ENCODE measurements around the gene OSBP2.

OSBP2 gene

DNA sequence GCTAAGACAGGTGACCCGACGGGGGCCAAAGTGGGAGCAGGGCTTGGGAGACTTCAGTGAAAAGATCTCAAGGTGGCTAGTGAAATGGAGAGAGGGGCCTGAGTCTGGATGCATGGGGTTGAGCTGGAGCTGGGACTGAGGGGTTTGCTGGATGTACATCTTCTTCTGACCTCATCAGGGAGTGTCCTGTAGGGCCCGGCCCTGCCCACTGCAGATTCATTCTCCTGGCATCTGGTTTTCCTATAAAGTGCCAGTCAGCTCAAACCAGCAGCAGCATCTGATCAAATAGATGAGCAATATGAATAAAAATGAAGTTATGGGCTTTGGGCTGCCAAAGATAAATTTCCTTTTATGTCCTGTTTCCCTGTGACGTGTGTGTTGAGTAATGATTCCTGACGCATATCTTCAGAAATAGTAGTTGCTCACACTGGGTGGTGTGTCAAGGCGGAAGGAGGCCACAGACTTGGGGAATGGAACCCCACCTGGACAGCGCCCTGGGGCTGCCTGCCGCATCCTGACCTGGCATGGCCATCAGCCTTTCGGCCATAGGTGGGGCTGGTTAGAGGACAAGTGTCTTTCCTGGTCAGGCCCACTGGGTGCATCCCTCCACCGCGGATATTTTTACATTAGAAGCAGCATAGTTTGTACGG, 135.4 kb downstream of the OSBP2 start:
- TF ChIP-seq FOXP2 (optimal IDR thresholded peaks at IDR 0.05; ENCODE audit: borderline replicate concordance, extremely low read depth, extremely low read length, insufficient read depth) (no peak), POLR2AphosphoS5 (IDR thresholded peaks at IDR 0.05; ENCODE audit: low read depth, low read length) (no peak), SIN3A (IDR thresholded peaks at IDR 0.05; ENCODE audit: borderline replicate concordance, insufficient read depth, low read length) (no peak), TAF1 (IDR thresholded peaks at IDR 0.05; ENCODE audit: borderline replicate concordance, insufficient read depth, low read length) (no peak)
- TF ChIP-seq, protein P1, sequence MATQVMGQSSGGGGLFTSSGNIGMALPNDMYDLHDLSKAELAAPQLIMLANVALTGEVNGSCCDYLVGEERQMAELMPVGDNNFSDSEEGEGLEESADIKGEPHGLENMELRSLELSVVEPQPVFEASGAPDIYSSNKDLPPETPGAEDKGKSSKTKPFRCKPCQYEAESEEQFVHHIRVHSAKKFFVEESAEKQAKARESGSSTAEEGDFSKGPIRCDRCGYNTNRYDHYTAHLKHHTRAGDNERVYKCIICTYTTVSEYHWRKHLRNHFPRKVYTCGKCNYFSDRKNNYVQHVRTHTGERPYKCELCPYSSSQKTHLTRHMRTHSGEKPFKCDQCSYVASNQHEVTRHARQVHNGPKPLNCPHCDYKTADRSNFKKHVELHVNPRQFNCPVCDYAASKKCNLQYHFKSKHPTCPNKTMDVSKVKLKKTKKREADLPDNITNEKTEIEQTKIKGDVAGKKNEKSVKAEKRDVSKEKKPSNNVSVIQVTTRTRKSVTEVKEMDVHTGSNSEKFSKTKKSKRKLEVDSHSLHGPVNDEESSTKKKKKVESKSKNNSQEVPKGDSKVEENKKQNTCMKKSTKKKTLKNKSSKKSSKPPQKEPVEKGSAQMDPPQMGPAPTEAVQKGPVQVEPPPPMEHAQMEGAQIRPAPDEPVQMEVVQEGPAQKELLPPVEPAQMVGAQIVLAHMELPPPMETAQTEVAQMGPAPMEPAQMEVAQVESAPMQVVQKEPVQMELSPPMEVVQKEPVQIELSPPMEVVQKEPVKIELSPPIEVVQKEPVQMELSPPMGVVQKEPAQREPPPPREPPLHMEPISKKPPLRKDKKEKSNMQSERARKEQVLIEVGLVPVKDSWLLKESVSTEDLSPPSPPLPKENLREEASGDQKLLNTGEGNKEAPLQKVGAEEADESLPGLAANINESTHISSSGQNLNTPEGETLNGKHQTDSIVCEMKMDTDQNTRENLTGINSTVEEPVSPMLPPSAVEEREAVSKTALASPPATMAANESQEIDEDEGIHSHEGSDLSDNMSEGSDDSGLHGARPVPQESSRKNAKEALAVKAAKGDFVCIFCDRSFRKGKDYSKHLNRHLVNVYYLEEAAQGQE (IDR thresholded peaks at IDR 0.05; ENCODE audit: insufficient read depth in 1 of 2, low read depth in 2 of 2, low read length in 2 of 2), result no peak

DNA sequence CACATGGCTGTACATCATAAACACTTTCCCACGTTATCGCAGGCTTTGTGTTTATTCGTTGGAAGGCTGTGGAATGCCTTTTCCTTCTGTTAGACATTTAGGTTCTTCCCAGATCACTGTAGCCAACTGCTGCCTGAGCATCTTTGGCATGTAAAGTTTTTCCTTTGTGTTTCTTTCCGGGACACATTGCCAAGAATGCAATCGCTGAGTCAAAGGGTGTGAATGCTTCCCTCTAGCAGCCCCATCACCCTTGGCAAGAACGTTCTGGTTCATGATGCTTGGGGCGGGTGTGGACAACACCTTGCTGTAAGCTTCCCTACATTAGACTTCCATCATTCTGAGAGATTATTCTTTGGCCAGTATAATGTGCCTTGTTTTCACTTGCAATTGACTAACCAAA, 136.2 kb downstream of the OSBP2 start:
- TF ChIP-seq, protein P1 (IDR thresholded peaks at IDR 0.05; ENCODE audit: insufficient read depth in 1 of 2, low read depth in 2 of 2, low read length in 2 of 2), result no peak
- TF ChIP-seq FOXP2 (optimal IDR thresholded peaks at IDR 0.05; ENCODE audit: borderline replicate concordance, extremely low read depth, extremely low read length, insufficient read depth) (no peak), POLR2AphosphoS5 (IDR thresholded peaks at IDR 0.05; ENCODE audit: low read depth, low read length) (no peak), SIN3A (IDR thresholded peaks at IDR 0.05; ENCODE audit: borderline replicate concordance, insufficient read depth, low read length) (no peak), TAF1 (IDR thresholded peaks at IDR 0.05; ENCODE audit: borderline replicate concordance, insufficient read depth, low read length) (no peak)

DNA sequence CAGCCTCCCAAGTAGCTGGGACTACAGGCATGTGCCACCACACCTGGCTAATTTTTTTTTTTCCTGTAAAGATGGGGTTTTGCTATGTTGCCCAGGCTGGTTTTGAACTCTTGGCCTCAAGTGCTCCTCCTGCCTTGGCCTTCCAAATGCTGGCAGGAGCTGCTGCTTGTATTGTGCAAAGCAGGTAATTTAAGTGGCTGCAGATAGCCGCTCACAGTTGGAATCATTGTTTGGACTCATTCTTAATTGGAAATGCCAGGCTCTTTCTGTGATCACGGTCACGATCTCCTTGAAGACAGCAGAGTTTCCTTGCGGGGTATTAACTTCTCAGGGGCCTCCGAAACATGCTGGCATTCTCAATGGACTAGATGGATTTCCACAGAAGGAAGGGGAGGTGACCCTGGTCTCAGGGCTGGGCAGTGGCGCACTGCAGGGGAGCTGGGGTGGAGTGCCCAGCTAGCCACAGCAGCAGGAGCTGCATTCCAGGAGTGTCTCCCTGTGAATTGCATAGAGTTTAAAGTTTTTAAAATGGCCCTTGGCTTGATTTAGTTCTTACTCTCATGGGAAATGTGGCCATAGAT, 137.8 kb downstream of the OSBP2 start:
- TF ChIP-seq TAF1 (IDR thresholded peaks at IDR 0.05; ENCODE audit: borderline replicate concordance, insufficient read depth, low read length) (no peak), FOXP2 (optimal IDR thresholded peaks at IDR 0.05; ENCODE audit: borderline replicate concordance, extremely low read depth, extremely low read length, insufficient read depth) (no peak), SIN3A (IDR thresholded peaks at IDR 0.05; ENCODE audit: borderline replicate concordance, insufficient read depth, low read length) (no peak), POLR2AphosphoS5 (IDR thresholded peaks at IDR 0.05; ENCODE audit: low read depth, low read length) (no peak)
- TF ChIP-seq, protein P1 (IDR thresholded peaks at IDR 0.05; ENCODE audit: insufficient read depth in 1 of 2, low read depth in 2 of 2, low read length in 2 of 2), result no peak

DNA sequence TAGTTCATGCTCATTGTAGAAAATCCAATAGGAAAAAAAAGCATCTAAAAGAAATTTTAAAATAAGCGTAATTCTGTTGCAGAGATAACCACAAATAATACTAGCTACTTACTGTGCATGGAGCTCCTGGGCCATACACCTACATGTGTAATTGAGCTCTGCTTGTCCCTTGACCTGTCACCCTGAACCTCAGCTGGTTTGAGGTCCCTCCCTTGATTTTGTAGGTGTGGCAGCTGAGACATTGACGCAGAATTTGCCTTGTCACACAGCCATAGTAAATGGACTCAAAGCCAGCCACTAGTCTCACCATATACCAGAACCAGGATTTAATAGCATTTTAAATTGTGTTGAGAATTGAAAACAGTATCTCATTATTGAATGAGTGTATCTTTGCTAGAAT, 138.6 kb downstream of the OSBP2 start:
- TF ChIP-seq POLR2AphosphoS5 (IDR thresholded peaks at IDR 0.05; ENCODE audit: low read depth, low read length) (no peak), FOXP2 (optimal IDR thresholded peaks at IDR 0.05; ENCODE audit: borderline replicate concordance, extremely low read depth, extremely low read length, insufficient read depth) (no peak), SIN3A (IDR thresholded peaks at IDR 0.05; ENCODE audit: borderline replicate concordance, insufficient read depth, low read length) (no peak)
- TF ChIP-seq, protein P1 (IDR thresholded peaks at IDR 0.05; ENCODE audit: insufficient read depth in 1 of 2, low read depth in 2 of 2, low read length in 2 of 2), result no peak

All from PFSK-1 (cell line).